RWPE1 (cell line): ENCODE data around the gene CDHR3.

Experiments
- CTCF ChIA-PET: fragments of 350-600 bp; sonication (Branson Sonifier 250); formaldehyde crosslinking; extraction: SDS; loops from one replicate; lab custom pipeline; 2021; lab: Yijun Ruan, JAX
- POLR2A ChIA-PET: fragments of 400-600 bp; formaldehyde crosslinking; extraction: SDS; loops from one replicate; lab custom pipeline; 2020; ENCODE audit warnings: antibody characterized with exemption; ENCODE audit not compliant: low non-redundant PET; lab: Yijun Ruan, JAX
- DNase-seq: peaks from one replicate; pipeline ENCODE4 v3.0.0; 2012; ENCODE audit warnings: low spot score
- H3K27ac ChIP-seq: fragments of 450-650 bp; 2 replicates; pipeline ENCODE4 v1.5.1; 2017
- TF ChIP-seq, protein P1 (sequence below): fragments of 450-650 bp; conservative IDR thresholded peaks from 2 replicates; pipeline ENCODE4 v1.5.1; 2017; ENCODE audit warnings: low read depth, mild to moderate bottlenecking

CDHR3 gene, protein sequence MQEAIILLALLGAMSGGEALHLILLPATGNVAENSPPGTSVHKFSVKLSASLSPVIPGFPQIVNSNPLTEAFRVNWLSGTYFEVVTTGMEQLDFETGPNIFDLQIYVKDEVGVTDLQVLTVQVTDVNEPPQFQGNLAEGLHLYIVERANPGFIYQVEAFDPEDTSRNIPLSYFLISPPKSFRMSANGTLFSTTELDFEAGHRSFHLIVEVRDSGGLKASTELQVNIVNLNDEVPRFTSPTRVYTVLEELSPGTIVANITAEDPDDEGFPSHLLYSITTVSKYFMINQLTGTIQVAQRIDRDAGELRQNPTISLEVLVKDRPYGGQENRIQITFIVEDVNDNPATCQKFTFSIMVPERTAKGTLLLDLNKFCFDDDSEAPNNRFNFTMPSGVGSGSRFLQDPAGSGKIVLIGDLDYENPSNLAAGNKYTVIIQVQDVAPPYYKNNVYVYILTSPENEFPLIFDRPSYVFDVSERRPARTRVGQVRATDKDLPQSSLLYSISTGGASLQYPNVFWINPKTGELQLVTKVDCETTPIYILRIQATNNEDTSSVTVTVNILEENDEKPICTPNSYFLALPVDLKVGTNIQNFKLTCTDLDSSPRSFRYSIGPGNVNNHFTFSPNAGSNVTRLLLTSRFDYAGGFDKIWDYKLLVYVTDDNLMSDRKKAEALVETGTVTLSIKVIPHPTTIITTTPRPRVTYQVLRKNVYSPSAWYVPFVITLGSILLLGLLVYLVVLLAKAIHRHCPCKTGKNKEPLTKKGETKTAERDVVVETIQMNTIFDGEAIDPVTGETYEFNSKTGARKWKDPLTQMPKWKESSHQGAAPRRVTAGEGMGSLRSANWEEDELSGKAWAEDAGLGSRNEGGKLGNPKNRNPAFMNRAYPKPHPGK

DNA sequence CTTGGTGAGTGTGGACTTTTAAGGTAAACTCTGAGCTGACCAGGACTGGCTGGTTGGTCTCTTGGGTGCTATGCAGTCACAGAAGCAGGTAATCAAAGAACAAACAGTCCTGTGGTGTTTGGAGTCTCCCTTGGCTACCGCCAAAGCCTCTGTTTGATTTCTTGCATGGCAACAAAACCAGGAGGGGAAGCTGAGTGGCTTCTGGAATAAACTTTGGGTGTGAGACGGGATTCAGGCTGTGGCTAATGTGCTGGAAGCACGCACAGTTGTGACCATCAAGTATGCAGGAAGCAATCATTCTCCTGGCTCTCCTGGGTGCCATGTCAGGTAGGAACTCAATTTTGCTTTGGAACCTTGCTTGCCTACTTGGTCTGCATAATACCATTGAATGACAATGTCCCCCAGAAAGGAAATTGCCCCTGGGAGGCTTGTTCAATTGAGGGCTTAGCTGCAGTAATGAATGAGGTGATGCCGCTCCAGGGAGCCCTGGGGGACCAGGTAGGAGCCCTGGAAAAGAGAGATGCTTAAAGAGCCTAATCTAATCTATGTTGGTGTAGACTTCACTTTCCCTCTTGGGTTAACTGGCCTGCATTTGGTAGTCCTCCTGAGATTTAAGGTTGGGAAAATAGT, at the start of gene CDHR3:
TSS of gene CDHR3 (plus strand) at position 227 of the 630 bp plus-strand sequence. CDS start at position 282, 55 bp downstream.
- CTCF ChIA-PET: interaction anchor here (0.6 kb wide), 1 partner anchor 232 kb away, joined by 3 read pairs; no protein-coding TSS in a partner anchor
- POLR2A ChIA-PET: no interaction called here
- TF ChIP-seq, protein P1, sequence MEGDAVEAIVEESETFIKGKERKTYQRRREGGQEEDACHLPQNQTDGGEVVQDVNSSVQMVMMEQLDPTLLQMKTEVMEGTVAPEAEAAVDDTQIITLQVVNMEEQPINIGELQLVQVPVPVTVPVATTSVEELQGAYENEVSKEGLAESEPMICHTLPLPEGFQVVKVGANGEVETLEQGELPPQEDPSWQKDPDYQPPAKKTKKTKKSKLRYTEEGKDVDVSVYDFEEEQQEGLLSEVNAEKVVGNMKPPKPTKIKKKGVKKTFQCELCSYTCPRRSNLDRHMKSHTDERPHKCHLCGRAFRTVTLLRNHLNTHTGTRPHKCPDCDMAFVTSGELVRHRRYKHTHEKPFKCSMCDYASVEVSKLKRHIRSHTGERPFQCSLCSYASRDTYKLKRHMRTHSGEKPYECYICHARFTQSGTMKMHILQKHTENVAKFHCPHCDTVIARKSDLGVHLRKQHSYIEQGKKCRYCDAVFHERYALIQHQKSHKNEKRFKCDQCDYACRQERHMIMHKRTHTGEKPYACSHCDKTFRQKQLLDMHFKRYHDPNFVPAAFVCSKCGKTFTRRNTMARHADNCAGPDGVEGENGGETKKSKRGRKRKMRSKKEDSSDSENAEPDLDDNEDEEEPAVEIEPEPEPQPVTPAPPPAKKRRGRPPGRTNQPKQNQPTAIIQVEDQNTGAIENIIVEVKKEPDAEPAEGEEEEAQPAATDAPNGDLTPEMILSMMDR: no peak
- DNase-seq: no peak
- no peak within 1 kb of the TSS for H3K27ac ChIP-seq

- POLR2A ChIA-PET: no interaction called here
- DNase-seq: no peak
- CTCF ChIA-PET: no interaction called here
- TF ChIP-seq, protein P1: no peak
- no peak overlapping the region for H3K27ac ChIP-seq
Observed at GRCh38 chr7:105913947-105914346, 49.1 kb upstream of the CDHR3 start.

DNA sequence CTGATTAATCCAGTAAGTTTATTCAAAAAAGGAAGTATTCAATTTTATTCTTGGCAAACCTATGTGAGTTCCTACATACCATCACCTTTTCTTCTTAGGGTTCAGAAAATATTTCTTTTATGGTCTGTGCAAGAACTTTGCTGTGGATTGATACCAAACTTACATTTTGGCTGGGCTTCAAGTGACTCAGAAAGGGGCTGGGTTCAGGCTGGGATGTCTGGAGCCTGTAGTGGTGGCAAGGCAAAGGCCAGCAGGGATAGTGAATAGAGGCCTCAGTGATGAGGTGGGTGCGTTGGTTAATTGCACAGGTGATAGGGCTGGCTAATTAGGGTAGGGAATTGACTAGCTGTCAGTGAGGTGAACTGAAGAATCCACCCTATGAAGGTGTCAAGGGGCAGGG, 46.5 kb upstream of the CDHR3 start:
- CTCF ChIA-PET: no interaction called here
- no peak overlapping the region for H3K27ac ChIP-seq
- DNase-seq: peak; percentile 12
- POLR2A ChIA-PET: no interaction called here
- TF ChIP-seq, protein P1: no peak

DNA sequence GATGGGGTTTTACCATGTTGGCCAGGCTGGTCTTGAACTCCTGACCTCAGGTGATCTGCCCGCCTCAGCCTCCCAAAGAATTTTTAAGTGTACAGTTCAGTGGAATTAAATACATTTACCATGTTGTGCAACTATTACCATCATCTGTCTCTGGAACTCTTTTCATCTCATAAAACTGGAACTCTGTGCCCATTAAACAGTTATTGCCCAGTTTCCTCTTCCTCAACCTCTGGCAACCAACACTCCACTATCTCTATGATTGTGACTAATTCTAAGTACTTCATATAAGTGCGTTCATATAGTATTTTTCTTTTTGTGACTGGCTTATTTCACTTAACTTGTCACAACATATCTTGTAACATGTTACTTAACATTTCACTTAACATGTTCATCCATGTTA, 45.4 kb upstream of the CDHR3 start:
- CTCF ChIA-PET: no interaction called here
- POLR2A ChIA-PET: interaction anchor here (0.5 kb wide), 1 partner anchor 65 kb away, joined by 3 read pairs; no protein-coding TSS in a partner anchor

GRCh38 chr7:105920766-105921165, 42.3 kb upstream of the CDHR3 start:
- ChIA-PET CTCF (no interaction called here), POLR2A (no interaction called here)
- TF ChIP-seq, protein P1: no peak
- no peak for DNase-seq
- H3K27ac ChIP-seq: no peak overlapping the region

More for the DNA sequence above, 45.4 kb upstream of the CDHR3 start:
- TF ChIP-seq, protein P1: no peak
- DNase-seq: no peak
- no peak overlapping the region for H3K27ac ChIP-seq

- H3K27ac ChIP-seq: no peak overlapping the region
- no peak for DNase-seq
- TF ChIP-seq, protein P1: no peak
- ChIA-PET CTCF (no interaction called here), POLR2A (no interaction called here)
Observed at GRCh38 chr7:105924945-105925344, 38.1 kb upstream of the CDHR3 start.
